GM19397 (cell line): ENCODE measurements around the gene WDR45B.

ENCODE experiments used
- ATAC-seq: cut with Tn5 transposase; IDR thresholded peaks from one replicate; pipeline ENCODE4 v1.9.1; 2021; ENCODE audit warnings: mild to moderate bottlenecking, moderate library complexity; ENCODE audit not compliant: unreplicated experiment

The WDR45B gene

GRCh38 chr17:82677353-82677925, 29.2 kb upstream of the WDR45B start:
- ATAC-seq = no peak

DNA sequence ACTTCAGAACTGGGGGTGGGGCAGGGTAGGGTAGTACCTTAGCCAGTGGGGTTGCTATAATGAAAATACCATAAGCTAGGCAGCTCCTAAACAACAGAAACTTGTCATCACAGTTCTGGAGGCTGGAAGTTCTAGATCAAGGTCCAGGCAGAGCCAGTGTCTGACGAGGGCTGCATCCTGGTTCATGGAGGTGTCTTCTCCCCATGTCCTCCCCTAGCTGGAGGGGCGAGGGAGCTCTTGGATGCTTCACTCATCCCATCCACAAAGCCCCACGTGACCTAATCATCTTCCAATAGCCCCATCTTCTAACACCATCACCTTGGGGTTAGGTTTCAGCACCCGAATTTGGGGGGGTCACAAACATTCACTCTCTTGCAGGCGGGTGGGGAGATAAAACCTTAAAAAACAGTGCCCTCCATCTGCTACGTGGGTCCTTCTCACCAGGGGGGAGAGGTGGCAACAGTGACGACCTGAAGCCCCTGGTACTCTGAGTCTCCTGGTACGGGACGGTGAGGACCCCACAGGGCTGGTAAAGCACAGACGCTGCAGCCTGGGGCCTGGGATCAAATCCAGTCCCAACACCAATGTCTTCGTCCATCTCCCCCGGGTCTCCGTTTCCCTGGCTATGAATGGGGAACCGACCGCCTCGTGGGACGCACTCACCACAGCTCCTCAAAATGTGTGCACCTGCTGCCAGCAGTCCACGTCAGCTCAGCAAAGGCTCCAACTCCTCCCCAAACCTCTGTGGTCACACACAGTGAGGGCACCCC, 27.4 kb upstream of the WDR45B start:
- ATAC-seq = no peak

GRCh38 chr17:82674656-82675475, 26.6 kb upstream of the WDR45B start:
- no peak for ATAC-seq

- no peak for ATAC-seq
Observed at GRCh38 chr17:82670661-82671450, 22.6 kb upstream of the WDR45B start.

DNA sequence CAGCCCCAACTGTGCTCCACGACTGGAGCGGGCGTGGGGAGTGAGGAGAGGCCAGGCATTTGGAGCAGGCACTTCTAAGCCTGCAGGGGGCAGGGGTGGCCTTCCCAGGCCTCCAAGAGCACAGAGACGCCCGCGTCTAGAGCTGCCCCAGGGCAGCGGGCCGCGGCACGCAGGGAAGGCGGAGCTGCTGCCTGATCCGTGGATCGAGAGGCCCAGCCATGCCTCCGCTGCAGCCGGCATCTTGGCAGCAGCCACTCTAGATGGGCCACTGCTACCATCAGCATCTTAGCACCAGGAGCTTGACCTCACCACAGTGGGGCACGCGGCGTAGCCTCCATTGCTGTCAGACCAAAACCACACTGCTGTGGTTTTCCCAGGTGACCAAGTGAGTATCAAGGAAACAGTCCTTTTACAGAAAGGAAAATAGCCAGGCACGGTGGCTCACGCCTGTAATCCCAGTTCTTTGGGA, 20.4 kb upstream of the WDR45B start:
- ATAC-seq = no peak

GRCh38 chr17:82668024-82668630, 19.9 kb upstream of the WDR45B start:
- ATAC-seq = no peak

GRCh38 chr17:82667668-82668000, 19.4 kb upstream of the WDR45B start:
- no peak for ATAC-seq

GRCh38 chr17:82666931-82667667, 18.9 kb upstream of the WDR45B start:
- ATAC-seq = no peak

GRCh38 chr17:82665891-82666290, 17.6 kb upstream of the WDR45B start:
- no peak for ATAC-seq

DNA sequence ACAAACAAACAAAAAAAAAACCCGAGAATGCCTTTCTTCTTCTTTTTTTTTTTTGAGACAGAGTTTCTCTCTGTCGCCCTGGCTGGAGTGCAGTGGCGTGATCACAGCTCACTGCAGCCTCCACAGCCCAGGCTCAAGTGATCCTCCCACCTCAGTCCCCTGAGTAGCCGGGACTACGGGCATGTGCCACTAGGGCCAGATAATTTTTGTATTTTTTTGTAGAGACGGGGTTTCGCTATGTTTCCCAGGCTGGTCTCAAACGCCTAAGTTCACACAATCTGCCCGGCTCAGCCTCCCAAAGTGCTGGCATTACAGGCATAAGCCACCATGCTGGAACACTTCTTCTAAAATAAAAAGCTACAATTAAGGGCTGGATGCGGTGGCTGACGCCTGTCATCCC, 17.0 kb upstream of the WDR45B start:
- ATAC-seq = no peak

DNA sequence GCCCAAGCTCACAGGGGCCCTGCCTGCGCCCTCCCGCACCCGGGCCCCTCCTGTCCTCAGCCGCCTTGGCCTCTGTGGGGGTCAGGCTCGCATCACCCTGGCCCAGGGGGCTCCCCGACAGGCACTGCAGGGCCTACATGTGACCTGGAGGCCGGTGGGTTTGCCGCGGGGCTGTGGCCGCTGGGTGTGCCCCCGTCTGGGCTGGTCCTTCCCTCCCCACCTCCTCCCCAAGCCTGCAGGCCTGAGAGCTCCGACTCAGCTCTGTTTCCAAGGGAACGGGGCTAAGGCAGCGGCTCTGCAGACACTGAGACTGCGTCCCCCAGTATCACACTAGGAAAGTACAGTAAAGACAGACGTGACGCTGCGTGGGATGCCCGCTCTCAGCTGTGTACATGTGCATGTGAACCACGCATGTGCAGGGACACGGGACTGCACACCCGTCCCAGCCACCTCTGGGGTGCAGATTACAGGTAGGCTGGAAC, 16.5 kb upstream of the WDR45B start:
- no peak for ATAC-seq

- ATAC-seq = no peak
Observed at GRCh38 chr17:82664276-82664575, 16.0 kb upstream of the WDR45B start.

DNA sequence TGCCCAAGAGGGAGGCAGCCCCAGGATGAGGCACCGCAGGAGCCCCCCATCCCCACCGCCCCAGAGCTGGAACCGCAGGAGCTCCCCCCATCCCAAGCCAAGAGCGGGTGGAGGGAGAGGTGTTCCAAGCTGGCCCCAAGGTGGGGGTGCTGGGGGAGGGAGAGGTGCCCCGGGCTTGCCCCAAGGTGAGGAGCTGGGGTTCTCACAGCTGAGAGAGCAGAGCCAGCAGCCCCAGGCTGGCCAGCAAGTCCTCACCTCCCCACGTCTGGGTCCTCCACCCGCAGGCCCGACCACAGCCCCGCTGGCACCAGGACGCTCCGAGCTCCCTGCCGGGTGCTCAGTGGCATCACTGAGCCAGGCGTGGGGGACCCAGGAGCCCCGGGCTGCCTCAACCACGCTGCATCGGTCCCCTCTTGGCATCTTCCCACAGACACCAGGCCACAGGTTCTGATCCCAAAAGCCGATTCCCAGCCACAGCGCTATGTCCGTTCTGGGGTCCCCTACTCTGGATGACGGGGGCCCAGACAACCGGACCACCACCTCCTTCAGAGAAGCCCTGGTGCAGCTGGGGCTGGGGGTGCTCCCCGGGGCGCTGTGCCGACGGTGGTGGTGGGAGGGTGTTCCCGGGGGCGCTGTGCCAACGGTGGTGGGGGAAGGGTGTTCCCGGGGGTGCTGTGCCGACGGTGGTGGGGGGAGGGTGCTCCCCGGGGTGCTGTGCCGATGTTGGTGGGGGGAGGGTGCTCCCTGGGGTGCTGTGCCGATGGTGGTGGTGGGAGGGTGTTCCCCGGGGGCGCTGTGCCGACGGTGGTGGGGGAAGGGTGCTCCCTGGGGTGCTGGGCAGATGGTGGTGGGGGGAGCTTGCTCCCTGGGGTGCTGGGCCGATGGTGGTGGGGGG, 15.4 kb upstream of the WDR45B start:
- ATAC-seq = no peak

- no peak for ATAC-seq
Observed at GRCh38 chr17:82662711-82663261, 14.5 kb upstream of the WDR45B start.

- no peak for ATAC-seq
Observed at GRCh38 chr17:82661717-82662683, 13.8 kb upstream of the WDR45B start.

- no peak for ATAC-seq
Observed at GRCh38 chr17:82659886-82660285, 11.6 kb upstream of the WDR45B start.

GRCh38 chr17:82658796-82659452, 10.7 kb upstream of the WDR45B start:
- no peak for ATAC-seq
